HepG2 (cell line): ENCODE measurements around the gene FRS2. TPM values are rescaled to one million over a fixed set of nuclear protein-coding genes. Genes with fewer than 3 reads are reported as not detected.

Experiments used
- ATAC-seq: fragments of 200-7000 bp; cut with Tn5 transposase; 3 replicates; pipeline ENCODE4 v1.9.1; 2020; ENCODE audit warnings: mild to moderate bottlenecking, moderate library complexity
- BruUV-seq: library from RNA; stranded (reverse); fragments of 400-500 nt; replicated peaks from 2 replicates; lab custom pipeline; 2021; lab: Mats Ljungman, UMichigan
- CTCF ChIA-PET: fragments of 300-600 bp; formaldehyde crosslinking; extraction: SDS; loops from one replicate; lab custom pipeline; 2021; ENCODE audit warnings: low total read pairs, inconsistent platforms, low intra/inter-chr PET ratio; lab: Yijun Ruan, JAX
- POLR2A ChIA-PET: fragments of 350-600 bp; sonication (Branson Sonifier 250); formaldehyde crosslinking; loops from one replicate; lab custom pipeline; 2020; ENCODE audit warnings: antibody characterized with exemption, inconsistent platforms; lab: Yijun Ruan, JAX
- DNase-seq: peaks from one replicate; pipeline ENCODE4 v3.0.0-alpha.2; 2015; ENCODE audit warnings: low spot score
- FAIRE-seq: peaks from 3 replicates; lab custom pipeline; 2011; peaks lifted over from hg19 to GRCh38; lab: Jason Lieb, UNC
- H2AFZ ChIP-seq: one replicate; pipeline ENCODE4 v1.6.1; 2011; ENCODE audit warnings: low read length, inconsistent platforms
- H3K27ac ChIP-seq: fragments of 300-600 bp; 3 replicates; pipeline ENCODE4 v1.8.0; 2011; ENCODE audit warnings: mixed run types, mild to moderate bottlenecking, mixed read lengths, low read length, inconsistent platforms; ENCODE audit not compliant: insufficient read depth; ENCODE audit errors: extremely low read length
- H3K27me3 ChIP-seq, 2 experiments: fragments of 200-600 bp in 1 of 2; 2 replicates in 1 of 2; 3 replicates in 1 of 2; pipeline versions ENCODE4 v1.6.0 to v1.8.0; 2011; ENCODE audit warnings: low read length in 2 of 2, mild to moderate bottlenecking in 2 of 2, moderate library complexity in 2 of 2, inconsistent platforms in 1 of 2; ENCODE audit not compliant: insufficient read depth in 2 of 2, control insufficient read depth in 1 of 2
- H3K36me3 ChIP-seq, 2 experiments: fragments of 200-600 bp in 1 of 2; replicated peaks in 1 of 2; 2 replicates in 1 of 2; 3 replicates in 1 of 2; pipeline versions ENCODE4 v1.5.1 to v1.8.0; 2011; ENCODE audit warnings: low read length in 2 of 2, inconsistent platforms in 1 of 2; ENCODE audit not compliant: insufficient read depth in 2 of 2, control insufficient read depth in 1 of 2
- H3K4me1 ChIP-seq: 2 replicates; pipeline ENCODE4 v1.5.1; 2012; ENCODE audit warnings: low read length, inconsistent platforms; ENCODE audit not compliant: insufficient read depth
- H3K4me2 ChIP-seq: 2 replicates; pipeline ENCODE4 v1.6.0; 2011; ENCODE audit warnings: low read depth, low read length, inconsistent platforms
- H3K4me3 ChIP-seq, 3 experiments: fragments of 200-600 bp in 1 of 3; sonication (generic), shearing (Covaris generic) in 1 of 3; replicated peaks in 1 of 3; 2 replicates each; pipeline ENCODE4 v1.5.1; 2011 to 2016; ENCODE audit warnings: low read length in 3 of 3, inconsistent platforms in 2 of 3, low read depth in 2 of 3, mild to moderate bottlenecking in 2 of 3, control low read depth in 1 of 3, mixed read lengths in 1 of 3; ENCODE audit not compliant: insufficient read depth in 1 of 3
- H3K79me2 ChIP-seq: one replicate; pipeline ENCODE4 v1.6.1; 2011; ENCODE audit warnings: low read length, inconsistent platforms; ENCODE audit not compliant: insufficient read depth
- H3K9ac ChIP-seq: 2 replicates; pipeline ENCODE4 v1.6.0; 2011; ENCODE audit warnings: mild to moderate bottlenecking, low read depth, low read length, inconsistent platforms; ENCODE audit not compliant: insufficient read depth
- H3K9me3 ChIP-seq: 2 replicates; pipeline ENCODE4 v1.5.1; 2012; ENCODE audit warnings: mild to moderate bottlenecking, low read length
- H4K20me1 ChIP-seq: 2 replicates; pipeline ENCODE4 v1.6.0; 2011; ENCODE audit warnings: inconsistent platforms, mild to moderate bottlenecking, low read length, moderate library complexity; ENCODE audit not compliant: insufficient read depth
- MED13 ChIP-seq: sonication (generic); formaldehyde crosslinking; IDR thresholded peaks from 2 replicates; pipeline ENCODE4 v1.5.0; 2020; ENCODE audit warnings: missing genetic modification reagents
- NCOA2 ChIP-seq: sonication (generic); formaldehyde crosslinking; IDR thresholded peaks from 2 replicates; pipeline ENCODE4 v1.8.0; 2022; ENCODE audit warnings: inconsistent platforms
- POGZ ChIP-seq: sonication (generic); formaldehyde crosslinking; IDR thresholded peaks from 2 replicates; pipeline ENCODE4 v1.4.0; 2020; ENCODE audit warnings: mild to moderate bottlenecking, missing genetic modification reagents
- RBM22 ChIP-seq: fragments of 200-400 bp; formaldehyde crosslinking; optimal IDR thresholded peaks from 2 replicates; pipeline ENCODE3; 2017; ENCODE audit warnings: mild to moderate bottlenecking, low read length, moderate library complexity
- ZC3H13 ChIP-seq: sonication (generic); formaldehyde crosslinking; IDR thresholded peaks from 2 replicates; pipeline ENCODE4 v1.8.1; 2023; ENCODE audit warnings: mild to moderate bottlenecking, missing genetic modification reagents, moderate library complexity
- ZFP37 ChIP-seq: sonication (generic); formaldehyde crosslinking; IDR thresholded peaks from 2 replicates; pipeline ENCODE4 v1.4.0; 2020; ENCODE audit warnings: missing genetic modification reagents, borderline replicate concordance
- ZNF256 ChIP-seq: sonication (generic); formaldehyde crosslinking; conservative IDR thresholded peaks from 2 replicates; pipeline ENCODE4 v1.4.0; 2020; ENCODE audit warnings: missing genetic modification reagents
- ZNF615 ChIP-seq: sonication (generic); formaldehyde crosslinking; IDR thresholded peaks from 2 replicates; pipeline ENCODE4 v1.5.0; 2020; ENCODE audit warnings: mild to moderate bottlenecking, missing genetic modification reagents, borderline replicate concordance
- WGBS: methylation state at CpG from one replicate; pipeline ENCODE4 v1.1.6; 2017; ENCODE audit warnings: low lambda C conversion rate; 5-methylcytosine and 5-hydroxymethylcytosine counted together
- in situ Hi-C: cut with HindIII; loops from 2 replicates; pipeline ENCODE4 v1.10.0; 2017; ENCODE audit warnings: low pct_unique_long_range_greater_than_20kb; ENCODE audit not compliant: extremely low pct_ligation_motif_present
- intact Hi-C: fragments of 100-400 bp; cut with micrococcal nuclease; formaldehyde crosslinking; loops from one replicate; pipeline ENCODE4 v1.10.0; 2022; ENCODE audit not compliant: unreplicated experiment
- polyA plus RNA-seq, 8 experiments: library from polyadenylated mRNA; depleted of rRNA in 3 of 8; stranded (reverse) in 7 of 8; unstranded in 1 of 8; fragments of >200 nt; fragmentation: Illumina TruSeq in 4 of 8; extraction: Trizol in 4 of 8; gene quantifications; 2 replicates each; pipeline versions ENCODE4 v1.2.1 to v1.2.3, GENCODE V29; 2011 to 2016; ENCODE audit warnings: low read depth in 4 of 8, missing spikeins in 1 of 8, mixed read lengths in 1 of 8; ENCODE audit not compliant: insufficient read depth in 1 of 8
- total RNA-seq, 5 experiments: library from RNA; depleted of rRNA; stranded (reverse); fragments of >200 nt; fragmentation: Illumina TruSeq; extraction: Trizol; gene quantifications; 2 replicates each; pipeline ENCODE4 v1.2.3, GENCODE V29; 2016; ENCODE audit warnings: low read depth in 1 of 5
- TF ChIP-seq, protein P1 (sequence below): sonication (generic); formaldehyde crosslinking; IDR thresholded peaks from 2 replicates; pipeline ENCODE4 v1.4.0; 2020; ENCODE audit warnings: missing genetic modification reagents
- TF ChIP-seq, protein P2 (sequence below): sonication (generic); formaldehyde crosslinking; conservative IDR thresholded peaks from 2 replicates; pipeline ENCODE4 v1.4.0; 2020; ENCODE audit warnings: missing genetic modification reagents

Gene FRS2
- total and polyA plus RNA-seq, 2 of the 13 experiments (the other 11 are each of a cell fraction or from before 2014, with no cell fraction given): 8.3 to 16.8 TPM

DNA sequence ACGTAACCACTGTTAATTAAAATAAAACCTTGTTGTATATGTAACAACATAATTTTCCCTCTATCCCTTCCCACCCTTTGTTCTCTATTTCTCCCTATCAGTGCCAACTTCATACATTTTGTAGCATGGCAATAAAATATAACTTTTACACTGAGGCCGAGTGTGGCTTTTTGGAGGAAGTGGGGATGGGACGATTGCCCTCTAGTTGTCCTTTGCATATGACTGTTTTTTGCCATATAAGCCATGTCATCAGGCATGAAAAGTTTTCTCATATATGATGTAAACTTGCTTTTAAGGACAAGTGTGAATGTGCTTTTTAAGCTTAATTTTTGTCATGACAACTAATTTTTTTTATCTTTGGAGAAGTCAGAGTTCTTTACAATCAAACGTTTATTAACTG lies 108.8 kb downstream of the FRS2 start:
- WGBS: 93% methylated on average over 4 of the region's 4 CpGs

DNA sequence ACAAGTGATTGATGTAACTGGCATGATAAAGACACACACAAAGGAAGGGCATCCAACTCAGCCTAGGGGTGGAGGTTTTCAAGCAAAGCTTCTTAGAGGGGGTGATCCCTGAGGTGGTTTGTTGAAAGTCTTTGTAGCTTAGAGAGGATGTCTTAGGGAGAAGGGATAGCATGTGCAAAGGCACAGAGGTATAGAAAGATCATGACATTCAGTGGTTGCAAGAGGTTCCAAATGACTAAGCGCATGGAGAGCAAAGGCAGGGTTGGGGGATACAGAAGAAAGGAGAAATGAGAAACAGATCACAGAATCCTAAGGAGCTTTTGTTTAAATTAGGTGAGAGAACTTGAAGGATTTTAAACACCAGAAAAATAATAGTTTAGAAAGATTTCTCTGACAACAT lies 109.9 kb downstream of the FRS2 start:
- 98% methylated on average over 1 of the region's 1 CpG for WGBS
- Histone ChIP-seq H3K4me3 (no peak overlapping the region), H3K4me2 (no peak overlapping the region), H2AFZ (no peak overlapping the region), H3K79me2 (no peaks in the 10 kb centered on the region)
- DNase-seq (no peak), FAIRE-seq (no peak)
- no peak for TF ChIP-seq MED13
- TF ChIP-seq RBM22: peak; percentile 31
- TF ChIP-seq POGZ (CRISPR knock-in tag): no peak
- TF ChIP-seq, protein P1, sequence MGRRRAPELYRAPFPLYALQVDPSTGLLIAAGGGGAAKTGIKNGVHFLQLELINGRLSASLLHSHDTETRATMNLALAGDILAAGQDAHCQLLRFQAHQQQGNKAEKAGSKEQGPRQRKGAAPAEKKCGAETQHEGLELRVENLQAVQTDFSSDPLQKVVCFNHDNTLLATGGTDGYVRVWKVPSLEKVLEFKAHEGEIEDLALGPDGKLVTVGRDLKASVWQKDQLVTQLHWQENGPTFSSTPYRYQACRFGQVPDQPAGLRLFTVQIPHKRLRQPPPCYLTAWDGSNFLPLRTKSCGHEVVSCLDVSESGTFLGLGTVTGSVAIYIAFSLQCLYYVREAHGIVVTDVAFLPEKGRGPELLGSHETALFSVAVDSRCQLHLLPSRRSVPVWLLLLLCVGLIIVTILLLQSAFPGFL: no peak
- TF ChIP-seq, all 625 proteins: peak for 1
- intact Hi-C loops (no loop called here), in situ Hi-C loops (no loop called here)
- POLR2A ChIA-PET: no interaction called here
- CTCF ChIA-PET: no interaction called here
- Histone ChIP-seq H3K9ac (no peak overlapping the region), H3K27ac (no peak overlapping the region), H4K20me1 (no peaks in the 10 kb centered on the region), H3K9me3 (no peaks in the 10 kb centered on the region), H3K36me3 (peaks cover 0 to 4% of the 10 kb centered on the region in 2 experiments; a peak in 2 of 5 replicates), H3K27me3 (no peaks in the 10 kb centered on the region), H3K4me1 (no peaks in the 10 kb centered on the region)
- ATAC-seq: no peak
- BruUV-seq: no TSS peak

More for the DNA sequence above, 108.8 kb downstream of the FRS2 start:
- Histone ChIP-seq H2AFZ (no peak overlapping the region), H3K27me3 (no peaks in the 10 kb centered on the region), H3K9ac (no peak overlapping the region), H3K4me3 (no peak overlapping the region), H3K27ac (no peak overlapping the region), H3K4me1 (no peaks in the 10 kb centered on the region), H3K4me2 (no peak overlapping the region), H3K79me2 (no peaks in the 10 kb centered on the region), H3K36me3 (peaks cover 5 to 14% of the 10 kb centered on the region in 2 experiments; a peak in 4 of 5 replicates), H3K9me3 (no peaks in the 10 kb centered on the region), H4K20me1 (no peaks in the 10 kb centered on the region)
- ATAC-seq (no peak), FAIRE-seq (no peak), DNase-seq (no peak)
- in situ Hi-C loops: loop anchor here (10.0 kb wide), 2 partner anchors 194 to 284 kb away; no protein-coding TSS in a partner anchor
- TF ChIP-seq, protein P2, sequence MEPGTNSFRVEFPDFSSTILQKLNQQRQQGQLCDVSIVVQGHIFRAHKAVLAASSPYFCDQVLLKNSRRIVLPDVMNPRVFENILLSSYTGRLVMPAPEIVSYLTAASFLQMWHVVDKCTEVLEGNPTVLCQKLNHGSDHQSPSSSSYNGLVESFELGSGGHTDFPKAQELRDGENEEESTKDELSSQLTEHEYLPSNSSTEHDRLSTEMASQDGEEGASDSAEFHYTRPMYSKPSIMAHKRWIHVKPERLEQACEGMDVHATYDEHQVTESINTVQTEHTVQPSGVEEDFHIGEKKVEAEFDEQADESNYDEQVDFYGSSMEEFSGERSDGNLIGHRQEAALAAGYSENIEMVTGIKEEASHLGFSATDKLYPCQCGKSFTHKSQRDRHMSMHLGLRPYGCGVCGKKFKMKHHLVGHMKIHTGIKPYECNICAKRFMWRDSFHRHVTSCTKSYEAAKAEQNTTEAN (CRISPR knock-in tag): no peak
- TF ChIP-seq NCOA2 (no peak), ZNF256 (no peak), ZC3H13 (no peak), ZNF615 (CRISPR knock-in tag) (no peak), ZFP37 (CRISPR knock-in tag) (no peak)
- POLR2A ChIA-PET: no interaction called here
- intact Hi-C loops: no loop called here
- CTCF ChIA-PET: no interaction called here
- BruUV-seq: no TSS peak
